Keratinocyte (primary cell): ENCODE data around the gene SMYD3.
"Not testable (repeated sequence)": the region's sequence is repeated elsewhere in the genome, so short reads cannot be mapped to it uniquely, and the experiment has no call there.

ENCODE experiments used
- CTCF ChIP-seq, 3 experiments: IDR thresholded peaks in 1 of 3; conservative IDR thresholded peaks in 1 of 3; optimal IDR thresholded peaks in 1 of 3; 2 replicates in 2 of 3; 3 replicates in 1 of 3; pipeline versions ENCODE3 to v1.5.1; 2011; ENCODE audit warnings: low read length in 3 of 3, mild to moderate bottlenecking in 3 of 3, moderate library complexity in 2 of 3, control low read depth in 1 of 3, inconsistent platforms in 1 of 3; ENCODE audit not compliant: insufficient read depth in 2 of 3; ENCODE audit errors: extremely low read depth in 1 of 3
- EZH2 ChIP-seq: IDR thresholded peaks from one replicate; pipeline ENCODE4 v1.6.1; 2012; ENCODE audit warnings: inconsistent platforms, mild to moderate bottlenecking, low read length, moderate library complexity

GRCh38 chr1:245816496-245816895, 690.6 kb downstream of the SMYD3 start:
- not testable (repeated sequence) for TF ChIP-seq CTCF (optimal IDR thresholded peaks at IDR 0.05 in 1 of 3, IDR thresholded peaks at IDR 0.05 in 1 of 3, conservative IDR thresholded peaks at IDR 0.05 in 1 of 3; ENCODE audit: extremely low read depth in 1 of 3, insufficient read depth in 2 of 3, low read length in 3 of 3); EZH2
